HepG2 (cell line): ENCODE data around the gene SH2D3C. TPM values are rescaled to one million over a fixed set of nuclear protein-coding genes. Genes with fewer than 3 reads are reported as not detected.

ENCODE experiments used
- AHDC1 ChIP-seq: sonication (generic); formaldehyde crosslinking; IDR thresholded peaks from 2 replicates; pipeline ENCODE4 v1.5.1; 2020; ENCODE audit warnings: mild to moderate bottlenecking, missing genetic modification reagents, borderline replicate concordance
- ATF7 ChIP-seq, 2 experiments: fragments of 450-650 bp in 1 of 2; sonication (generic) in 1 of 2; formaldehyde crosslinking in 1 of 2; IDR thresholded peaks; 2 replicates each; pipeline versions ENCODE4 v1.4.0 to v1.6.1; 2016 to 2020; ENCODE audit warnings: antibody characterized with exemption in 1 of 2, mild to moderate bottlenecking in 1 of 2, missing genetic modification reagents in 1 of 2
- LRRFIP1 ChIP-seq: sonication (generic); formaldehyde crosslinking; conservative IDR thresholded peaks from 2 replicates; pipeline ENCODE4 v1.4.0; 2020; ENCODE audit warnings: missing genetic modification reagents
- NFKBIZ ChIP-seq: IDR thresholded peaks from 2 replicates; pipeline ENCODE4 v1.6.1; 2018; ENCODE audit warnings: missing genetic modification reagents, missing compliant biosample characterization
- PATZ1 ChIP-seq: sonication (generic); formaldehyde crosslinking; IDR thresholded peaks from 2 replicates; pipeline ENCODE4 v1.4.0; 2020; ENCODE audit warnings: missing genetic modification reagents
- PRDM15 ChIP-seq: sonication (generic); formaldehyde crosslinking; IDR thresholded peaks from 2 replicates; pipeline ENCODE4 v1.4.0; 2020; ENCODE audit warnings: missing genetic modification reagents
- SRSF1 ChIP-seq: fragments of 200-400 bp; formaldehyde crosslinking; optimal IDR thresholded peaks from 2 replicates; pipeline ENCODE3; 2017; ENCODE audit warnings: mild to moderate bottlenecking, low read depth, low read length, moderate library complexity
- TFDP1 ChIP-seq: IDR thresholded peaks from 2 replicates; pipeline ENCODE4 v1.6.1; 2016; ENCODE audit warnings: missing compliant biosample characterization, missing genetic modification reagents, borderline replicate concordance
- THRA ChIP-seq: sonication (generic); formaldehyde crosslinking; IDR thresholded peaks from 2 replicates; pipeline ENCODE4 v1.4.0; 2020; ENCODE audit warnings: missing genetic modification reagents, borderline replicate concordance
- polyA plus RNA-seq, 8 experiments: library from polyadenylated mRNA; depleted of rRNA in 3 of 8; stranded (reverse) in 7 of 8; unstranded in 1 of 8; fragments of >200 nt; fragmentation: Illumina TruSeq in 4 of 8; extraction: Trizol in 4 of 8; gene quantifications; 2 replicates each; pipeline versions ENCODE4 v1.2.1 to v1.2.3, GENCODE V29; 2011 to 2016; ENCODE audit warnings: low read depth in 4 of 8, missing spikeins in 1 of 8, mixed read lengths in 1 of 8; ENCODE audit not compliant: insufficient read depth in 1 of 8
- total RNA-seq, 5 experiments: library from RNA; depleted of rRNA; stranded (reverse); fragments of >200 nt; fragmentation: Illumina TruSeq; extraction: Trizol; gene quantifications; 2 replicates each; pipeline ENCODE4 v1.2.3, GENCODE V29; 2016; ENCODE audit warnings: low read depth in 1 of 5

The SH2D3C gene
- total and polyA plus RNA-seq, 2 of the 13 experiments (the other 11 are each of a cell fraction or from before 2014, with no cell fraction given), result not detected

GRCh38 chr9:127751269-127752054 lies 27.0 kb downstream of the SH2D3C start (continued):
- TF ChIP-seq THRA (CRISPR knock-in tag), result 0 out of 2 replicates have a peak, but pooled peaks have one; percentile 24
- TF ChIP-seq TFDP1 (CRISPR knock-in tag), result no peak
- TF ChIP-seq NFKBIZ, result 0 out of 2 replicates have a peak, but pooled peaks have one; percentile 51
- no peak for TF ChIP-seq ATF7 (IDR thresholded peaks at IDR 0.05)
- no peak for TF ChIP-seq ATF7 (CRISPR knock-in tag; IDR thresholded peaks at IDR 0.05)
- no peak for TF ChIP-seq AHDC1
- TF ChIP-seq PATZ1 (CRISPR knock-in tag), result no peak
- no peak for TF ChIP-seq PRDM15 (CRISPR knock-in tag)
- TF ChIP-seq SRSF1, result no peak
- no peak for TF ChIP-seq LRRFIP1
